Stimulated activated CD8-positive, alpha-beta memory T cell treated with anti-CD3 and anti-CD28 coated beads, Interleukin-2, amount 100 ng/mL, for 1 hour (primary cell): ENCODE measurements around the gene GPR37L1.

Source experiments
- DNase-seq, 2 donors: peaks; one replicate each; pipeline ENCODE4 v3.0.0-alpha.2; 2020; ENCODE audit warnings: low read depth in 2 of 2

GPR37L1 gene, protein sequence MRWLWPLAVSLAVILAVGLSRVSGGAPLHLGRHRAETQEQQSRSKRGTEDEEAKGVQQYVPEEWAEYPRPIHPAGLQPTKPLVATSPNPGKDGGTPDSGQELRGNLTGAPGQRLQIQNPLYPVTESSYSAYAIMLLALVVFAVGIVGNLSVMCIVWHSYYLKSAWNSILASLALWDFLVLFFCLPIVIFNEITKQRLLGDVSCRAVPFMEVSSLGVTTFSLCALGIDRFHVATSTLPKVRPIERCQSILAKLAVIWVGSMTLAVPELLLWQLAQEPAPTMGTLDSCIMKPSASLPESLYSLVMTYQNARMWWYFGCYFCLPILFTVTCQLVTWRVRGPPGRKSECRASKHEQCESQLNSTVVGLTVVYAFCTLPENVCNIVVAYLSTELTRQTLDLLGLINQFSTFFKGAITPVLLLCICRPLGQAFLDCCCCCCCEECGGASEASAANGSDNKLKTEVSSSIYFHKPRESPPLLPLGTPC

DNA sequence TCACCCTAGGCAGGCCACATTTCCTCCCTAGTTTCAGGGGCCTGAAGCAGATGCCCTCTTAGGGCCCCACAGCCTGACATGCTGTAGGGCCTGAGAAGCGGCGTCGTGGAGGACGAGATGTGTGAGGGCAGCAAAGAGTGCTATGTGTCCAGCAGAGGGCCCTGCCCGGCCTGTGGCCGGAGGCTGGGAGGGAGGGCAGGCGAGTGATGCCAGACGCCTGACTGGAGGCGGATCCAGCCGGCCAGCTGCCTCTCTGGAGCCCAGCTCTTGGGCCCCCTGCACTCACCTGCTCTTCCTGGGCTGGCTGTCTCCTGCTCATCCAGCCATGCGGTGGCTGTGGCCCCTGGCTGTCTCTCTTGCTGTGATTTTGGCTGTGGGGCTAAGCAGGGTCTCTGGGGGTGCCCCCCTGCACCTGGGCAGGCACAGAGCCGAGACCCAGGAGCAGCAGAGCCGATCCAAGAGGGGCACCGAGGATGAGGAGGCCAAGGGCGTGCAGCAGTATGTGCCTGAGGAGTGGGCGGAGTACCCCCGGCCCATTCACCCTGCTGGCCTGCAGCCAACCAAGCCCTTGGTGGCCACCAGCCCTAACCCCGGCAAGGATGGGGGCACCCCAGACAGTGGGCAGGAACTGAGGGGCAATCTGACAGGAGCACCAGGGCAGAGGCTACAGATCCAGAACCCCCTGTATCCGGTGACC lies at the start of gene GPR37L1:
TSS of gene GPR37L1 (plus strand) at position 279 of the 697 bp plus-strand sequence. CDS start at position 326, 47 bp downstream.
- no peak for DNase-seq

DNA sequence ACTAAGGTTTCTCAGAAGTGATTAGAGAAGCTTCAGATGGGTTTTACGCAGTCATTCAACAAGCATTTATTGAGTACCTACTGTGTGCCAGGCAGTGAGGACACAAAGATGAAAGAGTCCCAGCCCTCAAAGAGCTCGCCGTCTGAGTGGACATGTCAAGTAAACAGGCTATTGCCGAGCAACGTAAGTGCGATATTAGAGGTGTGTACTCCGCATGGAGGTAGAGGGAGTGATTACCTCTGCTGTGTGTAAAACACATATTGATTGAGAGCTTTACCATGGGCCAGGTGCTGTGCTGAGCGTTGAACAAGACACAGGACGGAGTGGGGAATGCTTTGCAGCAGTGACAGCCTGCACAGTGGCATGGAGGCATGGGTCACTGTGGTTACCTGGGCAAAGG lies 49.5 kb upstream of the GPR37L1 start:
- no peak for DNase-seq

DNA sequence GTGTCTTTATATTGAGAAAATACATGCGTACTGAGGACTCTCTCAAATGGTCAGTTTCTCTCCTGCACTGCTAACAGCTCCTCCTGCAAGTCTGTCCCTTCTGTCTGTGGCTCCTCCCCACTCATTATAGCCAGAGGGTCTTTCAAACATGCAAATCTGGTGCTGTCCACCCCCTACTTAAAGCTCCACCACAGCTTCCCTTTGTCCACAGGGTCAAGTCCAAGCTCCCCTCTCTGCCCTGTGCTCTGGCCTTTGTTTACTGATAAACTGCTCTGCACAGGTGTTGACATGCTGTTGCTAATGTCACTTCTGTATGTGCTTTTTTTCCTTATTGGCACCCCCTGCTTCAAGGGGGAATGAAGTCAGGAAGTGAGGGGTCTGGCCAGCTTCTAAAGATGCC lies 47.7 kb upstream of the GPR37L1 start:
- DNase-seq: no peak

DNA sequence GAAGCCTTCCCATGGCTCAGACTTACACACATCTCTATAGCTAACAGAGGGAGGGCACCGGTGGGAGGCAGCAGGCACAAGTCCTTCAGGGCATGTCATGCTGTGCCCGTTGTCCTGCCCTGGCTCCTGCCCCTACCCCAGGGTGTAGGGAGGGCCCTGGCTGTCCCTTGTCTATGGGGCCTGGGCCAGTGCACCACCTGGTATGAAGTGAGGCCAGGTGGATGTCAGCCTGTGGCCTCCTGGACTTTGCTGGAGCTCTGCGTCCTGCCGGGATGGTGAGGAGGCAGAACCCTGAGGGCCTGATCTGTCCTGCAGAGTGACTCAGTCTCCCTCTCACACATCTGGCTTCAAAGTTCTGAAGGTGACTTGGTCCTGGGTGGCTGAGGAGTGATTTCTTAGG lies 47.3 kb upstream of the GPR37L1 start:
- no peak for DNase-seq

DNA sequence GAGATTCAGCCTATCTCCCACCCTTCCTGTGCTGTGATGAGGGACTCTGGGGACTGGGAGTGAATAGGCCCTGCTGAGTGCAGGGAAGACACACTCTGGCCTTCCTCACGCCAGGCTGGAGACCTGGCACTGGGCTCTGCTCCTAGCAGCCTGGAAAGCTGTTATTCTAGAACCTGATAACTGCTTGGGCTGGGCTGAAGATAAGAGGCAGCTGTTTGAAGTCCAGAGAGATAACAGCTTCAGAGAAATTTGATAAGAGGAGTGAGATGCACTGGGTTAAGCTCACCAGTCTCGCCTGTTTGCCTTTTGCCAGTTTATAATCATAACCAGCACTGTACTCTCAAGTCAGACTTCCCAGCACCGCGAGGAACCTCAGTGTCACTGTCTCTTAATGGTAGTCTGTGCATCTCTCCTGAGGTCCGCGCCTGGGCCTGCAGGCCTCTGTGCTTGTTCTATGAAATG lies 46.6 kb upstream of the GPR37L1 start:
- no peak for DNase-seq

DNA sequence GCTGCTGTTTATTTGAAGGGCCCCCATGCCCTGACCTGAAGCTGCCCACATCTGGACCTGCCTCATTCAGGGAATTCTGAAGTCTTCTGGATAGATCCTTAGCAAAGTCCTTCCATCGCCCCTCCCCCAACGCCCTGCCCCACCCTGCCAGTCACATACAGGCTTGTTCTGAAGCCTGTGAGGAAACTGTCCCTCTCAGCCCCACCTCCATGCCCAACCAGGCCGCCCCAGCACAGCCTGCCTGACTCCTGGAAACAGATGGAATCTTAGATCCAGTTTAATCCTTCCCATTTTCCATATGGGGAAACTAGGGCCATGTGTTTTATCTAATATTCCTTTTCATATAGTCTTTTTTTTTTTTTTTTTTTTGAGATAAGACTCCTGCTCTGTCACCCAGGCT lies 44.5 kb upstream of the GPR37L1 start:
- DNase-seq: no peak

DNA sequence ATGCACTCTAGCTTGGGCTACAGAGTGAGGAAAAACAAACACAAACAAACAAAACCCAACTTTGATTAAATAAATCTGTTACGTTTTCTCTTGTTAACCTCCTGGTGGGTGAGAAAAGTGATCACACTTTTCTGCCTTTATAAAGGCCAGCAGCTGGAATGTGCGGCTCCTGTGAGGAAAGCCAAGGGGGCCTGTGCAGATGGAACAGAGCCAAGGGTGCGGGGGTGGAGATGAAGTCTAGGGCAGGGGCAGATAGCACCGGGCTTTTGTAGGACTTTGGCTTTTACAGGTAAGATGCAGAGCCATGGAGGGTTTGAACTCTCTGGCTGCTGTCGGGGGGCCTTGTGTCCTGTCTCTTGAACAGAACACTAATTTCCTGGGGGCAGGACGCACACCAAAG lies 40.7 kb upstream of the GPR37L1 start:
- DNase-seq: no peak

DNA sequence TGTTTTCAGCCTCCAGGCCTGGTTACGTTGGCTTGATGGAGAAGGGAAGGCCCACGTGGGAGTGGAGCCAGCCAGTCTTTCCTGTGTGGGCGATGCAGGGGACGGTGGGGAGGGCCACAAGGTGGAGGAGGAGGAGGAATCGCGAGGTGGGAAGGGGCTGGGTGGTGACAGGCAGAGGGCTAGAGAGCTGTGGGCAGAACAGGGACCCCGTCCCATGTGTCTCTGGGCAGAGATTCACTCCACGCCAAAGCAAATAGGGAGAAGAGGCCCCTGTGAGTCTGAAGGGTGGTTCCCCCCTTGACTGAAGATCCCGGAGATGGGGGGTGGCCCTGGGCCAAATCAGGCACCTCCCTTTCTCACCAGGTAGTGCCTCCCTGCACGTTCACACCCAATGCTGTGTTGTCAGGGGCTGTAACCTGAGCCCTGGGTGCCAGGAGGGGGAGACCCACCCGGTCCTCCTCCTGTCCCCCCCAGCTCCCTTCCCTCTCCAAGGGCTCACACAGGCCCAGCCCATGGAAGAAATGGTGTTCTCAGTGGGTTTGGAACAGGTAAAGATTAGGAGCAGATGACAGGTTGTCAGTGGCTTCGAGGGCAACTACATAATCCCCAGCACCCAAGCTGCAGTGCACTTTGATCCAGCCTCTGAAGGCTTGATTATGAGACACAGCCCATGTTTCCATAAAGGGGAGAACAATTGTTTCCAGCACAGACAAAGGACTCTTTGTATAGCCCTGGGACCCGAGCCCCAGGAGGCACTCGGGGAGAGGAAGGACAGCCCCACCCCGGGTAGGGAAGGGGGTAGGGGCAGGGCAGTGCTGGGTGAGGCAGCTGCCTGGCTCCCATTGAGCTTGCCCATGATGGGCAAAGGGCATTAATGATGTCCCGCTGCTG lies 37.7 kb upstream of the GPR37L1 start:
- DNase-seq: no peak

DNA sequence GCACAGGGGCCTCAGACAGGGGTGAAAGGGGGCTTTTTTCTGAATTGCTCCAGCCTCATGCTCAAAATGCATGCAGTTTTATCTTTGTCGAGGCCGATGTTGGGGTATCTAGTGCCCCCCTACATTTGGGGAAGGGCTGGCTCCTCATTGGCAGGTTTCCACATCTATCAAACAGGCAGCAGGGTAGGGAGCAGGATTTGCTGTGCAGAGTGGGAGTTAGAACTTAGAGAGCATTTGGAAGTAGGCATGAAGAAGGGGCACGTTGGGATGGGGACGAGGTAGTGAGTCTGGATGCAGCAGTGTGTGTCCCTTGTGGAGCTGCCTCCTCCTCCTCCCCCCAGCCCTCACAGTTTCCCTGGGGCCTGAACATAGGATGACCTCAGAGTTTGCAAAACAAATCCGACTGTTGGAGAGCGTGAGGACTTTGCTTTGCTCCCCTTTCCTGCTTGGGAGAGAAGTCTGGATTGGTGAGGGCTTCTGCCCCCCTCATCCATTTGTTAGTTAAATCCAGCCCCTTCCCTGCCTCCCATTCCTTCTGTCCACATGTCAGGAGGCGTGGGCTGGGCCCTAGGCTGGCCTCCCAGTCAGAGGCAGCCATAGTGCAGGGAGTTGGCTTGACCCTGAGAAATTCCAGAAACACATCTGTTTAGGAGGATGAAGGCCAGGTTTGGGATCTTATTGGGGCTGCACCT lies 36.9 kb upstream of the GPR37L1 start:
- no peak for DNase-seq

DNA sequence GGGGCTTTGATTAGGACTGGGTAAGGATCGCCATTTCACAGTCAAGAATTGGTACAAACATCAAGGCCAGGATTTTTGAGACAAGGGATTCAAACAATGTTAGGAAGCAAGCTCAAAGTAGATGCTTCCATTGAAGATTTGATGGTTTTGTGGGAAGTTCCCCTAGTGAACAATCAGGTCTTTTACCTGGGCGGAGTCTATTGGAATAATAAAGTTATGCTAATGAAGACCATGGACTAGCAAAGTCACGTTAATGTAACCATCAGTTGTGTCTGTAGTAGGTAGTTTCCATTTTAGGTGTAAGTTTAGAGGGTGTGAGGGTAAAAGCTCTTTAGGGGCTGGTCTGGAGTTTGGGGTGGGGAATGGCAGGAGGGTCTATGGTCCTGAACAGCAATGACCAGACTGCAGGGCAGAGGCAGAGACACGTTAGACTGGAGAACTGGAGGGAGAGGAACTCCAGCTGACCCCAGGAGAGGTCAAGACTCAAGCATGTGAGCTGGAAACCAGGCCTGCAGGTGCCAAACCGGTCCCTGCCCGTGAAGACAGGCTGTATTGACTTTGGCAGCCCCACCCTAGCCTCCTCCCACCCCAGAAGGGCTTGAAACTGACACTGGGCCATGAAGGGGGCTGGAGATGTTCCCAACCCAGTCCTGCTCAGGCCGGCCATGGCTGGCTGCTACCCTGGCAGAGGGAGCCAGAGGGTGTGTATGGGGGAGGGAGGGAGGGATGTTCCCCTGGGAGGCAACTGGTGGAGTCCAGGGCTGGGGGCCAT lies 36.0 kb upstream of the GPR37L1 start:
- no peak for DNase-seq

DNA sequence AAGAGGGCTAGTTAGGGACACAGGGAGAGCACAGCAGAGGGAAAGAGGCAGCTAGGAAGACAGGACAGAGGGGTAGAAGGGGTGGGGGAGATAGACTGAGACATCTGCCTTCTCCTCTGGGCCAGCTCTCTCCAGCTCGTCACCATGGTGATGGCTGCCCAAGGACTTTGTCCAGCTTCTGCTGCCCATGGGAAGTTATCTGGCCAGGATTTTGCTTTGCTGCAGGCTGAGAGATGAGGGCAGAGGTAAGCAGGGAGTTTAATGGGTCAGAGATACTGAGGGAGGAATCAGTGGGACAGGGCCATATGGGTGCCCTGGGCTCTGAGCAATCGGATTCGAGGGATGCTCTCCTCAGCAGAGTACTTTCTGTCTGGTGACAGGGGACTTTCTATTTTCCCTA lies 34.5 kb upstream of the GPR37L1 start:
- DNase-seq: no peak

DNA sequence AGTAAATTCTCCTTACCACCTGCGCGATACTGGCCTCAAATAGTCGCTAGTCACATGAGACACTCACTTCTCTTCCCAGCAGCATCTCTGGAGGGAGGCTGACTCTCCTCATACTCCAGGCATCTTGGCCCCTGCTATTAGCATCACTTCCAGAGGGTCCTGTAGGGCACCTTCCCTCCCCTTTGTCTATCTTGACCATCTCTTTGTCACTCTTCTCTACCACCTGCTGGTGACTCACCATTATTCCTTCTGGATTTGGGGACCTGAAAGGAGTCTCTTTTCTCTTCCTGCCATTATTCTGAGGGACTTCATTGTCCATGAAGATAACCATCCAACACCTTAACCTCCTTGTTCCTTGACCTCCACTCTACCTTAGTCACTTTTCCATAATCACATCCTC lies 31.7 kb upstream of the GPR37L1 start:
- no peak for DNase-seq

DNA sequence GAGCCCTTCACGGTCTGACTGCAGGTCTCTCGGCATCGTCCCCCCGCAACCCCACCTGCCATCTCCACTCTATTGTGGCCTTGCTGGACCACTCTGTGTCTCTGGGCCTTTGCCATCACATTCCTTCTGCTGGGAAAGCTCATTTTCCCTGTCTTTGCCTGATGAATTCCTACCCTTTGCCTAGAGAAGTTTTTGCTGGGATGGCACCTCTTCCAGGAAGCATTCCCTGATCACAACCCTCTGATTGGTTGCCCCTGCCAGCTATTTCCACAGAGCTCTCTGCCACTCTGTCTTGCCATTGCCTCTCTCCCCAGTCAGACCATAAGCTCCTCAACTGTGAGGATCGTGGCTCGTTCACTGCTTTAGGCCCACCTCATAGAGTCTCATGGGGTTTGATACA lies 28.9 kb upstream of the GPR37L1 start:
- no peak for DNase-seq

DNA sequence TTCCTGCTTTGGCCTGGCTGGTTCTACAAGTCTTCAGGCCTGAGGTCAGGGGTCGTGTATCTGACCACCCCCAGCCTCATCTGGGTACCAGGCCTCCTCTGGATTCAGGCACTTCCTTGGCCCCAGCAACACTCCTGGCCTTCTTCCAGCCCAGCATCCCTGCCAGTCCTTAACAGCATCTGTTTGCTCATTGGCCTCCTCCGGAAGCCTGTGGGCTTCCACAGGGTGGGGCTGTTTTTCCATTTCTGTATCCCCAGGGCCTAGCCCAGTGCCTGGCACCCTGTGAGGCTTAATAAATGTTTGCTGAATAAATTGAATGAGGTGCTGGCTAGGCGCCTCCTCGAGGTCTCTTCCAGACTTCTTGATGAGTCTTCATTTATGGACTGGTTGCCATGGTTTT lies 21.5 kb upstream of the GPR37L1 start:
- DNase-seq: no peak

DNA sequence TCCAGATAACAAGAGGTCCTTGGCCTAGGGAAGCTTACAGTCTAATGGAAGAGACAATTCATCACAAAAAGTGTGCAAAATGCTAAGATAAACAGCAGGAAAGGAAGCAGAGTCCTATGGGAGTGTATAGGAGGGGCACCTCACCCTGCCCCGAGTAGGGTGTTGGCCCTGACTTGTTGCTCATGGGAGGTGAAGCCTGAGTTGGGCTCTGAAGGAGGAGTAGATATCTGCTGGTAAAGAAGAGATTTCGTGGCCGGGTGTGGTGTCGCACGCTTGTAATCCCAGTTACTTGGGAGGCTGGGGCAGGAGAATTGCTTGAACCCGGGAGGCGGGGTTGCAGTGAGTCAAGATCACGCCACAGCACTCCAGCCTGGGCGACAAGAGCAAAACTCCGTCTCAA lies 18.6 kb upstream of the GPR37L1 start:
- no peak for DNase-seq

DNA sequence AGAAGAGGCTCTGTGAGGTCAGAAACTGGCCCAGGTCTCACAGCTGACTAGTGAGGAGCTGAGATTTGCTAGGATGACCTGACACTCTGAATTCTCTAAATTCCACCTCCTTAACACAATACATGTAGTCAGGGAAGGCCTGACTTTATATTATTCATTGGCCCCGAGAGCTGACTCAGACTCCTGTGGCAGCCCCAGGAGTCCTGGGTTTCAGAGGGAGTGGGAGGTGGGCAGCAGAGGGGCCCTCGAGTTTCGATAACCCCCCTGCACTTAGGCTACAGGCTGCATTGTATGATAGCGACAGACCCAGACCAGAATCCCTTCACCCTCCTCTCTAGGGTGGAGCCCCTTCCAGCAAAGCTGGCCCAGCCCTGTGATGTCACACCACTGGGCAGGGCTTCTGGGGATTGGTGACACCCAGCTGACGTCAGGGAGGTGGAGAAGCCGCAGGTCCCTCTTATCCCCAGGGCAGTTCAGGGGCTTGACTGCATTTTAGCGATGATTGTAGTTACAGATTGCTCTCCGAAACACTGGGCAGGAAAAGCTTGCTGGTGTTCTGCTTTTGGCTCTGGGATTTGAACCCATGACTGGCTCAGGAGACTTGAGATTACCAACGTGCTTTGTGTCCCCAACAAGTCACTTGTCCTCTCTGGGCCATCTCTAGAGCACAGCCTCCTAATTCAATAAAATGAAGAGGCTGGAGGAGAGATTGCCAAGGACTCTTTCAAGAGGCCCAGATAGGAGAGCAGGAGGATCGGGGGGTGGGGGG lies 17.0 kb upstream of the GPR37L1 start:
- no peak for DNase-seq

DNA sequence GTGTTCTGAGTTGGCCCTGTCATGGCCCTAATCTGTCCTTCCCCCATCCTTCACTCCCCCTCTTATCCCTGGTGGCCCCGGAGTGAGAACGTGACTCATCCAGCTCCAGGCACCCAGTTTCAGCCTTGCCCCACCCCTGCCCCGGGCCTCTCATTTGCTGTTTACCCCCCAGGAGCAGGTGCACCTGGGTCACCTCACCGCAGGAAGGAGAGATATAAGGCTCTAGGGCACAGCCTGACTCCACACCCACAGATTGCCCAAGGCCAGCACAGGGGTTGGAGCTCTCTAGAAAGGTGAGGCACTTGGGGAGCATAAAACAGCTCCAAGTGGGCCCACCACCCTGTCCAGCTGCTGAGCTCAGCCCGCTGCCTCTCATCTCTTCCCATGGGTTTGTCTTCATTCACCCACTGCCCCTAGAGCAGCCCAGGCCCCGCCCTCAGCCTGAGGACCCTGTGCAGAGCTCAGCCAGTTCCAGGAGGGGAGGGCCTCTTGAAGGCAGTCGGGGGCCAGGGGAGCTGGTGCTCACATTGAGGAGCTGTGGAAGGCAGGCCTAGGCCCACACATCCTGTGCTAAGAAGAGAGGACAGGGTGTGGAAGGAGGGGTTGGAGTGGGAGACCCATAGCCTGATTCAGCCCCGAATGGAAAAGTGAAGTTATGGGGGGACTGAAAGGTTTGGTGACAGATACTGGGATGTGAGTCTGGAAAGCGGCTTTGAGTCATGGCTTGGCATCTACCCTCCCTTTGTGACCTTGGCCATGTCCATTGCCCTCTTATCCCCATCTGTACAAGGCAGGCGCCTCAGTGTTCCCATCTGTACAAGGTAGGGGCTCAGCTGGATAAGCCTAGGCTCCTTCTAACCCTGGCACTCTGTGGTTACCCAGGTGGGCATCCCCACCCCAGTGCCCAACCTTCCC lies 16.1 kb upstream of the GPR37L1 start:
- no peak for DNase-seq

DNA sequence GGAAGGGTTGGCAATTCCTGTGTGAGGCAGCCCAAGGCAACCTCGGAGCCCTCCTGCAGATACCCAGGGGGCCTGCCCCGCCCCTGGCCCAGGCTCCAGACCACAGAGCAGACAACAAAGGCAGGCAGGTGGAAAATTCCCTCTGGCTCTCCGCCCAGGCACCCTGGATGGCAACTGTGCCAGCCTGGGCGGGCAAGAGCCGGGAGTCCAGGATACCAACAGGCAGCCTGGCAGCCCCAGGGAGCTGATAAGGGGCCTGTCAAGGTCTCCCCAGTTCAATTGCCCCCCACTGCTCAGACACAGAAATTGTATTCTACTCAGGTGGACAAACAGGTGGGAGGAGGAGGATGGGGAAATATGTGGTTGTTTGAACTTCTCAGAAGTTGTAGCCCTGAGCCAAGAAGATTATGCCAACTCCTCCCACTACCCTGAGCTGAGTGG lies 15.4 kb upstream of the GPR37L1 start:
- no peak for DNase-seq
